Mesendoderm (in vitro differentiated cells): ENCODE data around the gene PHC1.

Source experiments
- DNase-seq: peaks from one replicate; pipeline ENCODE4 v3.0.0; 2013
- H2AK5ac ChIP-seq: 2 replicates; pipeline ENCODE4 v1.6.1; 2013; ENCODE audit warnings: low read length, inconsistent platforms
- H2BK120ac ChIP-seq: 2 replicates; pipeline ENCODE4 v1.6.1; 2013; ENCODE audit warnings: low read depth, mild to moderate bottlenecking, low read length, moderate library complexity, mixed read lengths
- H2BK15ac ChIP-seq: replicated peaks from 2 replicates; pipeline ENCODE4 v1.6.1; 2013; ENCODE audit warnings: low read depth, mild to moderate bottlenecking, moderate library complexity
- H2BK5ac ChIP-seq: 2 replicates; pipeline ENCODE4 v1.6.1; 2013; ENCODE audit warnings: low read length, inconsistent platforms
- H3K18ac ChIP-seq: 2 replicates; pipeline ENCODE4 v1.6.1; 2013; ENCODE audit warnings: mild to moderate bottlenecking, low read length, mixed read lengths
- H3K23ac ChIP-seq: one replicate; pipeline ENCODE4 v1.6.1; 2013; ENCODE audit warnings: low read length
- H3K27ac ChIP-seq: 2 replicates; pipeline ENCODE4 v1.5.1; 2013; ENCODE audit warnings: low read depth, mild to moderate bottlenecking, inconsistent platforms, low read length, moderate library complexity
- H3K27me3 ChIP-seq: 2 replicates; pipeline ENCODE4 v1.6.1; 2013; ENCODE audit warnings: low read length, control low read depth, mild to moderate bottlenecking, inconsistent platforms; ENCODE audit not compliant: insufficient read depth, poor library complexity
- H3K36me3 ChIP-seq: 2 replicates; pipeline ENCODE4 v1.6.1; 2013; ENCODE audit warnings: low read length, inconsistent platforms; ENCODE audit not compliant: control insufficient read depth, insufficient read depth
- H3K4ac ChIP-seq: one replicate; pipeline ENCODE4 v1.6.1; 2013; ENCODE audit warnings: low read depth, mild to moderate bottlenecking, low read length, moderate library complexity
- H3K4me1 ChIP-seq: 2 replicates; pipeline ENCODE4 v1.6.1; 2013; ENCODE audit warnings: low read depth, low read length, inconsistent platforms; ENCODE audit not compliant: control insufficient read depth
- H3K4me2 ChIP-seq: 2 replicates; pipeline ENCODE4 v1.6.1; 2013; ENCODE audit warnings: low read length
- H3K4me3 ChIP-seq: 2 replicates; pipeline ENCODE4 v1.5.1; 2013; ENCODE audit warnings: mild to moderate bottlenecking, low read length
- H3K56ac ChIP-seq: one replicate; pipeline ENCODE4 v1.6.1; 2013; ENCODE audit warnings: low read length
- H3K79me1 ChIP-seq: 2 replicates; pipeline ENCODE4 v1.6.1; 2013; ENCODE audit warnings: low read length, inconsistent platforms
- H3K79me2 ChIP-seq: 2 replicates; pipeline ENCODE4 v1.6.1; 2013; ENCODE audit warnings: mild to moderate bottlenecking, low read length; ENCODE audit not compliant: control insufficient read depth, insufficient read depth
- H3K9ac ChIP-seq: 2 replicates; pipeline ENCODE4 v1.6.1; 2013; ENCODE audit warnings: low read length, inconsistent platforms
- H4K5ac ChIP-seq: one replicate; pipeline ENCODE4 v1.6.1; 2013; ENCODE audit warnings: low read length
- H4K8ac ChIP-seq: one replicate; pipeline ENCODE4 v1.6.1; 2013; ENCODE audit warnings: low read depth, mild to moderate bottlenecking, control low read depth, low read length, moderate library complexity
- WGBS: extraction: QIAGEN DNeasy Blood & Tissue Kit; methylation state at CpG from one replicate; pipeline ENCODE4 v1.1.7; 2013; ENCODE audit warnings: low lambda C conversion rate, missing lambda C conversion rate; ENCODE audit not compliant: insufficient coverage; ENCODE audit errors: extremely low coverage; 5-methylcytosine and 5-hydroxymethylcytosine counted together

The PHC1 gene

GRCh38 chr12:8980137-8980536 lies 65.8 kb downstream of the PHC1 start:
- no peak overlapping the region for H3K23ac ChIP-seq
- H3K18ac ChIP-seq, result no peak overlapping the region
- no CpG with 5 or more reads among the region's 3 CpGs for WGBS
- H3K56ac ChIP-seq, result no peak overlapping the region
- no peak for DNase-seq
- H3K4me2 ChIP-seq, result no peak overlapping the region
- no peak overlapping the region for H2BK5ac ChIP-seq
- H3K27ac ChIP-seq, result no peak overlapping the region
- no peak overlapping the region for H4K8ac ChIP-seq
- no peaks in the 10 kb centered on the region for H3K4me1 ChIP-seq
- H2BK15ac ChIP-seq, result no peak overlapping the region
- H3K79me1 ChIP-seq, result no peaks in the 10 kb centered on the region
- no peak overlapping the region for H3K4me3 ChIP-seq
- H3K36me3 ChIP-seq, result no peaks in the 10 kb centered on the region
- no peak overlapping the region for H3K9ac ChIP-seq
- no peak overlapping the region for H2BK120ac ChIP-seq
- H4K5ac ChIP-seq, result no peak overlapping the region
- no peaks in the 10 kb centered on the region for H3K79me2 ChIP-seq
- no peaks in the 10 kb centered on the region for H3K27me3 ChIP-seq
- no peak overlapping the region for H2AK5ac ChIP-seq
- H3K4ac ChIP-seq, result no peak overlapping the region

GRCh38 chr12:8985213-8985754 lies 71.0 kb downstream of the PHC1 start:
- Histone ChIP-seq H3K27me3 (no peaks in the 10 kb centered on the region), H3K27ac (no peak overlapping the region), H4K5ac (no peak overlapping the region), H3K18ac (no peak overlapping the region), H3K36me3 (no peaks in the 10 kb centered on the region), H3K79me2 (no peaks in the 10 kb centered on the region), H3K4ac (no peak overlapping the region), H4K8ac (no peak overlapping the region), H3K9ac (no peak overlapping the region), H3K79me1 (no peaks in the 10 kb centered on the region), H3K4me1 (peaks cover 2% of the 10 kb centered on the region), H2BK5ac (peak overlapping the region; percentile 28), H3K23ac (no peak overlapping the region), H2BK15ac (no peak overlapping the region), H3K4me3 (no peak overlapping the region), H2AK5ac (no peak overlapping the region), H3K56ac (no peak overlapping the region), H2BK120ac (no peak overlapping the region), H3K4me2 (no peak overlapping the region)
- peak; percentile 71 for DNase-seq
- whole genome bisulfite sequencing, result no CpG with 5 or more reads among the region's 1 CpG

GRCh38 chr12:8987163-8987562 lies 72.9 kb downstream of the PHC1 start:
- H3K27me3 ChIP-seq, result no peaks in the 10 kb centered on the region

GRCh38 chr12:8987685-8988084 lies 73.4 kb downstream of the PHC1 start:
- Histone ChIP-seq H3K36me3 (no peaks in the 10 kb centered on the region), H4K8ac (no peak overlapping the region), H2BK5ac (no peak overlapping the region), H2BK15ac (no peak overlapping the region), H3K79me1 (no peaks in the 10 kb centered on the region), H4K5ac (no peak overlapping the region), H3K23ac (no peak overlapping the region), H3K4ac (no peak overlapping the region), H3K27me3 (no peaks in the 10 kb centered on the region), H3K79me2 (no peaks in the 10 kb centered on the region), H3K4me1 (peaks cover 2% of the 10 kb centered on the region), H2BK120ac (no peak overlapping the region), H3K4me2 (no peak overlapping the region), H3K27ac (no peak overlapping the region), H3K56ac (no peak overlapping the region), H2AK5ac (no peak overlapping the region), H3K4me3 (no peak overlapping the region), H3K18ac (no peak overlapping the region), H3K9ac (no peak overlapping the region)
- WGBS, result no CpG with 5 or more reads among the region's 1 CpG
- no peak for DNase-seq

More at GRCh38 chr12:8987163-8987562, 72.9 kb downstream of the PHC1 start:
- H3K9ac ChIP-seq, result no peak overlapping the region
- no peaks in the 10 kb centered on the region for H3K36me3 ChIP-seq
- H3K56ac ChIP-seq, result no peak overlapping the region
- H3K79me2 ChIP-seq, result no peaks in the 10 kb centered on the region
- no peak overlapping the region for H2BK5ac ChIP-seq
- no peak overlapping the region for H3K4me3 ChIP-seq
- H2BK15ac ChIP-seq, result no peak overlapping the region
- no peak overlapping the region for H3K4me2 ChIP-seq
- H3K4me1 ChIP-seq, result peaks cover 2% of the 10 kb centered on the region
- no peak overlapping the region for H2AK5ac ChIP-seq
- no peak overlapping the region for H3K18ac ChIP-seq
- no peak for DNase-seq
- H3K4ac ChIP-seq, result no peak overlapping the region
- no peak overlapping the region for H3K23ac ChIP-seq
- no peak overlapping the region for H2BK120ac ChIP-seq
- H4K5ac ChIP-seq, result no peak overlapping the region
- H3K79me1 ChIP-seq, result no peaks in the 10 kb centered on the region
- no peak overlapping the region for H3K27ac ChIP-seq
- no peak overlapping the region for H4K8ac ChIP-seq

- Histone ChIP-seq H3K18ac (no peak within 1 kb of the TSS), H3K9ac (no peak within 1 kb of the TSS), H3K79me2 (no peaks in the 10 kb centered on the region), H3K27me3 (no peaks in the 10 kb centered on the region), H2AK5ac (no peak within 1 kb of the TSS), H3K27ac (no peak within 1 kb of the TSS), H2BK5ac (no peak within 1 kb of the TSS), H4K5ac (no peak within 1 kb of the TSS), H2BK120ac (no peak within 1 kb of the TSS), H3K4me3 (no peak within 1 kb of the TSS), H3K79me1 (no peaks in the 10 kb centered on the region), H3K4me1 (peaks cover 2% of the 10 kb centered on the region), H3K36me3 (no peaks in the 10 kb centered on the region), H3K56ac (no peak within 1 kb of the TSS), H3K4ac (no peak within 1 kb of the TSS), H3K4me2 (no peak within 1 kb of the TSS), H2BK15ac (no peak within 1 kb of the TSS), H3K23ac (no peak within 1 kb of the TSS), H4K8ac (no peak within 1 kb of the TSS)
- WGBS, result no CpG with 5 or more reads among the region's 2 CpGs
- DNase-seq, result no peak
Observed at GRCh38 chr12:8989413-8989812, 75.1 kb downstream of the PHC1 start, which contains the start of gene KLRG1. KLRG1 (plus strand) TSS chr12:8989546; CDS start chr12:8989636, 90 bp downstream.
